ENCODE measurements around the gene PRICKLE1. TPM values are rescaled to one million over a fixed set of nuclear protein-coding genes. Genes with fewer than 3 reads are reported as not detected.
"Not testable (repeated sequence)": the region's sequence is repeated elsewhere in the genome, so short reads cannot be mapped to it uniquely, and the experiment has no call there.

The PRICKLE1 gene
- total RNA-seq, 1 donor from 2014 or later = 6.4 TPM

GRCh38 chr12:42546709-42547108, 42.8 kb downstream of the PRICKLE1 start:
- Mint-ChIP-seq H3K27me3 (ENCODE audit: unreplicated experiment) (no peaks in the 10 kb centered on the region), H3K4me3 (ENCODE audit: unreplicated experiment) (no peak overlapping the region), H3K27ac (ENCODE audit: unreplicated experiment) (no peak overlapping the region), H3K9me3 (ENCODE audit: unreplicated experiment) (no peaks in the 10 kb centered on the region), H3K36me3 (ENCODE audit: unreplicated experiment) (no peaks in the 10 kb centered on the region), H3K4me1 (ENCODE audit: low read depth, unreplicated experiment) (no peaks in the 10 kb centered on the region)
- no peak for DNase-seq
- no peak for TF ChIP-seq CTCF (IDR thresholded peaks at IDR 0.05; ENCODE audit: partially characterized antibody, unreplicated experiment)

- Mint-ChIP-seq H3K9me3 (ENCODE audit: unreplicated experiment) (no peaks in the 10 kb centered on the region), H3K36me3 (ENCODE audit: unreplicated experiment) (no peaks in the 10 kb centered on the region), H3K4me1 (ENCODE audit: low read depth, unreplicated experiment) (no peaks in the 10 kb centered on the region), H3K4me3 (ENCODE audit: unreplicated experiment) (no peak overlapping the region), H3K27me3 (ENCODE audit: unreplicated experiment) (no peaks in the 10 kb centered on the region), H3K27ac (ENCODE audit: unreplicated experiment) (no peak overlapping the region)
- no peak for DNase-seq
- TF ChIP-seq CTCF (IDR thresholded peaks at IDR 0.05; ENCODE audit: partially characterized antibody, unreplicated experiment) = no peak
Observed at GRCh38 chr12:42541965-42542364, 47.6 kb downstream of the PRICKLE1 start.

DNA sequence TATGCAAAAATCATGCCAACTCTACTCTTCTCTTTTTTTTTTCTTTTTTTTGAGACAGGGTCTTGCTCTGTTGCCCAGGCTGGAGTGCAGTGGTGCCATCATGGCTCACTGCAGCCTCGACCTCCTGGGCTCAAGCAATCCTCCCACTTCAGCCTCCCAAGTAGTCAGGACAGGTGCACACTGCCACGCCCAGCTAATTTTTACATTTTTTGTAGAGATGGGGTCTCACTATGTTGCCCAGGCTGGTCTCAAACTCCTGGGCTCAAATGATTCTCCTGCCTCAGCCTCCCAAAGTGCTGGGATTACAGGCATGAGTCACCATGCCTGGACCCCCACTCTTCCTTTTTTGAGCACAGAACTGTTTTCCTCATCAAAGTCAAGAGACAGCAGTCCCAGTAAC, 48.2 kb downstream of the PRICKLE1 start:
- H3K27me3 Mint-ChIP-seq (ENCODE audit: unreplicated experiment); H3K27ac Mint-ChIP-seq (ENCODE audit: unreplicated experiment); H3K4me3 Mint-ChIP-seq (ENCODE audit: unreplicated experiment); DNase-seq; H3K9me3 Mint-ChIP-seq (ENCODE audit: unreplicated experiment); H3K36me3 Mint-ChIP-seq (ENCODE audit: unreplicated experiment); H3K4me1 Mint-ChIP-seq (ENCODE audit: low read depth, unreplicated experiment): not testable (repeated sequence)

GRCh38 chr12:42539696-42540095, 49.9 kb downstream of the PRICKLE1 start:
- Mint-ChIP-seq H3K4me1 (ENCODE audit: low read depth, unreplicated experiment) (no peaks in the 10 kb centered on the region), H3K9me3 (ENCODE audit: unreplicated experiment) (no peaks in the 10 kb centered on the region), H3K27me3 (ENCODE audit: unreplicated experiment) (peaks cover 3% of the 10 kb centered on the region), H3K36me3 (ENCODE audit: unreplicated experiment) (no peaks in the 10 kb centered on the region), H3K4me3 (ENCODE audit: unreplicated experiment) (no peak overlapping the region), H3K27ac (ENCODE audit: unreplicated experiment) (no peak overlapping the region)
- no peak for TF ChIP-seq CTCF (IDR thresholded peaks at IDR 0.05; ENCODE audit: partially characterized antibody, unreplicated experiment)
- DNase-seq = no peak

DNA sequence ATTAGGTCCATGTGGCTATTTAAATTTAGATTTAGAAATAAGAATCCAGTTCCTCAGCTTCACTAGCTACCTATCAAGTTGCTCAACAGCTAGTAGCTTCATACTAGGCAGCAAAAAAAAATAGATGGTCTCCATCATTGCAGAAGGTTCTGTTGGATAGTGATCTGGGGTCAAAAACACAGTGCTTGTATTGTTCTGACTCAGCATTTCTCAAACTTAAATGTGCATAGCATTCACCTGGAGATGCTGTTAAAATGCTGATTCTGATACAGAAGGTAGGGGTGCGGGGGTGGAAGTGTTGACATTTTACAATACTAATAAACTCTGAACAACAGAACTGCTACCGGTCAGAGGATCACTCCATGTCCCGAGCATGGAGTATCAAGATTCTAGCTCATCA, 51.3 kb downstream of the PRICKLE1 start:
- Mint-ChIP-seq H3K27ac (ENCODE audit: unreplicated experiment) (no peak overlapping the region), H3K9me3 (ENCODE audit: unreplicated experiment) (no peaks in the 10 kb centered on the region)
- no peak for TF ChIP-seq CTCF (IDR thresholded peaks at IDR 0.05; ENCODE audit: partially characterized antibody, unreplicated experiment)

More for the DNA sequence above, 51.3 kb downstream of the PRICKLE1 start:
- H3K27me3 Mint-ChIP-seq (ENCODE audit: unreplicated experiment) = peaks cover 4% of the 10 kb centered on the region
- H3K36me3 Mint-ChIP-seq (ENCODE audit: unreplicated experiment) = no peaks in the 10 kb centered on the region
- H3K4me3 Mint-ChIP-seq (ENCODE audit: unreplicated experiment) = no peak overlapping the region
- DNase-seq = no peak
- H3K4me1 Mint-ChIP-seq (ENCODE audit: low read depth, unreplicated experiment) = no peaks in the 10 kb centered on the region

All from glutamatergic neuron (in vitro differentiated cells).